ENCODE results near the gene RAI1. TPM values are rescaled to one million over a fixed set of nuclear protein-coding genes. Genes with fewer than 3 reads are reported as not detected.

Gene RAI1
- total RNA-seq, 1 experiment from 2014 or later = 86.3 TPM

DNA sequence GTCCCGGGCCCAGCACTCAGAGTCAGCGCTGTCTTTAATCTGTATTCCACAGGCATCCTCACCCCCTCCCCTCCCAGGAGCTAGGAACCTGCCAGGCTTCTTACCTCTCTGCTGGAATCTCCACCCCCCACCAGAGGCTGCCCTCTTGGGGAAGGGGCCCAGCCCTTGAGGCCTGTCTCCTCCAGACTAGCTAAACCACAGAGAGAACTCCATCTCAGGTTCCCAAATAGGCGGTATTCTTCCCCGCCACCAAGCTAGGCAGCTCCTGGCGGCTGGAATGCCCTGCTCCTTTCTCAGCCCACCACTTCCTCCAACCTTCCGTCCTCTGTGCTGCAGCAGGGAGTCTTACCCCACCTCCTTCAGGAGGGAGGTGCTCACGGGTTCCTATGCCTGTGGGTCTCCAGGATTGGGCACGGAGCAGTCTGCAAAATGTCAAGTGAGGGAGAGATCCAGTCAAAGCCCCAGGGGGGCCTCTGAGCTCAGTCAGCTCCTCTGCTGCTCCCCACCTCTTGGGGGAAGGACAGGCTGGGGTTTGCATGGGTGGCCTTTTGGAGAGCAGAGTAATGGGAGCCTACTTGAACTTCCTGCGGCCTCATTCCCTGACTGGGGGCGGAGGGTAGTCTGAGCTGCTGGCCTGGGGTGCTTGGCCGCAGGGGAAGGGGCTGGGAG, 99.8 kb downstream of the RAI1 start:
- TF ChIP-seq, protein P1, sequence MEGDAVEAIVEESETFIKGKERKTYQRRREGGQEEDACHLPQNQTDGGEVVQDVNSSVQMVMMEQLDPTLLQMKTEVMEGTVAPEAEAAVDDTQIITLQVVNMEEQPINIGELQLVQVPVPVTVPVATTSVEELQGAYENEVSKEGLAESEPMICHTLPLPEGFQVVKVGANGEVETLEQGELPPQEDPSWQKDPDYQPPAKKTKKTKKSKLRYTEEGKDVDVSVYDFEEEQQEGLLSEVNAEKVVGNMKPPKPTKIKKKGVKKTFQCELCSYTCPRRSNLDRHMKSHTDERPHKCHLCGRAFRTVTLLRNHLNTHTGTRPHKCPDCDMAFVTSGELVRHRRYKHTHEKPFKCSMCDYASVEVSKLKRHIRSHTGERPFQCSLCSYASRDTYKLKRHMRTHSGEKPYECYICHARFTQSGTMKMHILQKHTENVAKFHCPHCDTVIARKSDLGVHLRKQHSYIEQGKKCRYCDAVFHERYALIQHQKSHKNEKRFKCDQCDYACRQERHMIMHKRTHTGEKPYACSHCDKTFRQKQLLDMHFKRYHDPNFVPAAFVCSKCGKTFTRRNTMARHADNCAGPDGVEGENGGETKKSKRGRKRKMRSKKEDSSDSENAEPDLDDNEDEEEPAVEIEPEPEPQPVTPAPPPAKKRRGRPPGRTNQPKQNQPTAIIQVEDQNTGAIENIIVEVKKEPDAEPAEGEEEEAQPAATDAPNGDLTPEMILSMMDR (conservative IDR thresholded peaks at IDR 0.05) = no peak
- no TSS peak for BruUV-seq (replicated peaks)
- H3K4me2 ChIP-seq = peak overlapping the region; percentile 62; the same call in 1 of the 2 replicates
- H3K27ac ChIP-seq = no peak overlapping the region
- H3F3A ChIP-seq (ENCODE audit: insufficient read depth, low read depth) = peaks cover 28% of the 10 kb centered on the region; the same call in 1 of the 2 replicates
- intact Hi-C loops (cut with micrococcal nuclease; ENCODE audit: unreplicated experiment) = loop anchor here (1.0 kb wide), 1 partner anchor 52 kb away; no protein-coding TSS in a partner anchor
- H3K36me3 ChIP-seq (ENCODE audit: low read depth) = no peaks in the 10 kb centered on the region
- peaks cover 11% of the 10 kb centered on the region for H3K4me1 ChIP-seq (replicated peaks; ENCODE audit: insufficient read depth)
- DNase-seq = peak; percentile 54 to 72
- POLR2A ChIA-PET (ENCODE audit: unreplicated experiment) = interaction anchor here (0.5 to 1.0 kb wide), 2 partner anchors 57 to 285 kb away, joined by 7 to 10 read pairs; partner anchors contain the start of gene RASD1
- no peak overlapping the region for H3K4me3 ChIP-seq
- H3K9me3 ChIP-seq (ENCODE audit: insufficient read depth, low read depth) = no peaks in the 10 kb centered on the region
- peaks cover 77% of the 10 kb centered on the region for H4K20me1 ChIP-seq (ENCODE audit: insufficient read depth)
- no peaks in the 10 kb centered on the region for H3K9me2 ChIP-seq (ENCODE audit: insufficient read depth)
- peaks cover 33% of the 10 kb centered on the region for H3K79me2 ChIP-seq (ENCODE audit: low read depth)
- H3K27me3 ChIP-seq (ENCODE audit: insufficient read depth, low read depth) = no peaks in the 10 kb centered on the region
- H2AFZ ChIP-seq = no peak overlapping the region
- CTCF ChIA-PET = interaction anchor here (0.8 kb wide), 1 partner anchor 99 kb away, joined by 3 read pairs; no protein-coding TSS in a partner anchor

- Histone ChIP-seq H3F3A (ENCODE audit: insufficient read depth, low read depth) (peaks cover 28% of the 10 kb centered on the region; the same call in 1 of the 2 replicates), H3K4me1 (replicated peaks; ENCODE audit: insufficient read depth) (peaks cover 16% of the 10 kb centered on the region), H3K4me3 (peak overlapping the region; percentile 41; the same call in 1 of the 2 replicates), H3K27ac (no peak overlapping the region), H3K9me2 (ENCODE audit: insufficient read depth) (no peaks in the 10 kb centered on the region), H2AFZ (no peak overlapping the region), H3K36me3 (ENCODE audit: low read depth) (no peaks in the 10 kb centered on the region), H3K79me2 (ENCODE audit: low read depth) (peaks cover 37% of the 10 kb centered on the region), H3K9me3 (ENCODE audit: insufficient read depth, low read depth) (no peaks in the 10 kb centered on the region), H4K20me1 (ENCODE audit: insufficient read depth) (peaks cover 77% of the 10 kb centered on the region), H3K4me2 (peak overlapping the region; percentile 62), H3K27me3 (ENCODE audit: insufficient read depth, low read depth) (no peaks in the 10 kb centered on the region)
- BruUV-seq (replicated peaks) = no TSS peak
- POLR2A ChIA-PET (ENCODE audit: unreplicated experiment) = interaction anchor here (1.0 kb wide), 1 partner anchor 56 kb away, joined by 7 read pairs; no protein-coding TSS in a partner anchor
- CTCF ChIA-PET = no interaction called here
- DNase-seq = peak in 1 of 2 experiments; percentile 63
- intact Hi-C loops (cut with micrococcal nuclease; ENCODE audit: unreplicated experiment) = loop anchor here (1.0 to 2.0 kb wide), 2 partner anchors 53 to 97 kb away; no protein-coding TSS in a partner anchor
- no peak for TF ChIP-seq EZH2 (IDR thresholded peaks at IDR 0.05; ENCODE audit: low read depth)
- TF ChIP-seq, protein P1 (conservative IDR thresholded peaks at IDR 0.05) = no peak
These were observed 100.6 kb downstream of the RAI1 start for GRCh38 chr17:17781591-17782496.

DNA sequence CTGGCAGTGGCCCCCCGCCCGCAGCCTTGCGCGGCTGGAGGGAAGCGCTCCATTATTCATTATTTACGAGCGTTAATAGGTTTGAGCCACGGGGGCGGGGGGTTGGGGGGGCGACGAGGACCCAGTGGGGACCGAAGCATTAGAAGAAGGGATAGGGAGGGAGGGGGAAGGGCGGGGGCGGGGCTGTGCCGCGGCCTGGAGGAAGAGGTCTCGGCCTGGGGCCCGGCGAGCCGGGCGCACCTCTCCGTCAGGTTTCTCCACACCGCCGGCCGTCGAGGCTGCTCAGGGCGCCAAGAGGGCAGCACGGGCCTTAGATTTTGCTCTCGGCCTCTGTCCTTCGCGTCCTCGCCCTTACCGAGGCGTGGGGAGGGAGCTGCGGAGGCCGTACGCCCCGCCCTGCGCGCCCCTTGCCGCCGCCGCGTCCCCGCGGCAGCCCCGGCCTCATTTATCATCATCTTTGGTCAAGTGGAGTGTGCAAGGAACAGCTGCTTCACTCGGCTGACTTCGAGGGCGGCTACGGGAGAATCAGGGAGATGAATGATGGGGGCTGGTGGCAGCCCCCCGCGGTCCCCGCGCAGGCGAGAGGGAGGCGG, 101.4 kb downstream of the RAI1 start:
- Histone ChIP-seq H3K4me1 (replicated peaks; ENCODE audit: insufficient read depth) (peaks cover 16% of the 10 kb centered on the region), H2AFZ (no peak overlapping the region), H3F3A (ENCODE audit: insufficient read depth, low read depth) (peaks cover 21% of the 10 kb centered on the region; the same call in 1 of the 2 replicates), H4K20me1 (ENCODE audit: insufficient read depth) (peaks cover 77% of the 10 kb centered on the region), H3K27ac (no peak overlapping the region), H3K27me3 (ENCODE audit: insufficient read depth, low read depth) (no peaks in the 10 kb centered on the region), H3K9me3 (ENCODE audit: insufficient read depth, low read depth) (no peaks in the 10 kb centered on the region), H3K79me2 (ENCODE audit: low read depth) (peaks cover 36% of the 10 kb centered on the region), H3K4me3 (peak overlapping the region; percentile 41; the same call in 1 of the 2 replicates), H3K9me2 (ENCODE audit: insufficient read depth) (no peaks in the 10 kb centered on the region), H3K4me2 (peak overlapping the region; percentile 62), H3K36me3 (ENCODE audit: low read depth) (no peaks in the 10 kb centered on the region)
- ChIA-PET CTCF (no interaction called here), POLR2A (ENCODE audit: unreplicated experiment) (no interaction called here)
- TF ChIP-seq, protein P1 (conservative IDR thresholded peaks at IDR 0.05) = no peak
- no peak for TF ChIP-seq EZH2 (IDR thresholded peaks at IDR 0.05; ENCODE audit: low read depth)
- DNase-seq = peak in 1 of 2 experiments; percentile 49
- BruUV-seq (replicated peaks) = no TSS peak
- intact Hi-C loops (cut with micrococcal nuclease; ENCODE audit: unreplicated experiment) = loop anchor here (2.0 kb wide), 1 partner anchor 98 kb away; no protein-coding TSS in a partner anchor

Measured in PC-9 (cell line).